NT2/D1 (cell line): ENCODE results near the gene PPFIBP1.
"Not testable (repeated sequence)": the region's sequence is repeated elsewhere in the genome, so short reads cannot be mapped to it uniquely, and the experiment has no call there.

Experiments
- SUZ12 ChIP-seq: IDR thresholded peaks from 2 replicates; pipeline ENCODE4 v1.6.1; 2011; ENCODE audit not compliant: insufficient read length, insufficient read depth; ENCODE audit errors: extremely low read depth
- YY1 ChIP-seq: IDR thresholded peaks from 2 replicates; pipeline ENCODE4 v1.6.1; 2011; ENCODE audit not compliant: insufficient read length, insufficient read depth
- ZNF274 ChIP-seq: IDR thresholded peaks from 2 replicates; pipeline ENCODE4 v1.6.1; 2011; ENCODE audit warnings: mild to moderate bottlenecking, low read depth, low read length

- not testable (repeated sequence) for TF ChIP-seq ZNF274, YY1, SUZ12
Measured at GRCh38 chr12:27581331-27581671, 57.3 kb downstream of the PPFIBP1 start.
